Diencephalon (tissue), 1 donor: ENCODE results near the gene CLSTN3. TPM values are rescaled to one million over a fixed set of nuclear protein-coding genes. Genes with fewer than 3 reads are reported as not detected.

Experiments
- small RNA-seq: library from RNA; depleted of rRNA; stranded (forward); fragments of <200 nt; gene quantifications from one replicate; pipeline ENCODE3, GENCODE V24; 2014
- total RNA-seq: library from RNA; depleted of rRNA; stranded (reverse); fragments of >200 nt; gene quantifications from one replicate; pipeline ENCODE4 v1.2.3, GENCODE V29; 2014

The CLSTN3 gene
- 184 TPM for total RNA-seq

DNA sequence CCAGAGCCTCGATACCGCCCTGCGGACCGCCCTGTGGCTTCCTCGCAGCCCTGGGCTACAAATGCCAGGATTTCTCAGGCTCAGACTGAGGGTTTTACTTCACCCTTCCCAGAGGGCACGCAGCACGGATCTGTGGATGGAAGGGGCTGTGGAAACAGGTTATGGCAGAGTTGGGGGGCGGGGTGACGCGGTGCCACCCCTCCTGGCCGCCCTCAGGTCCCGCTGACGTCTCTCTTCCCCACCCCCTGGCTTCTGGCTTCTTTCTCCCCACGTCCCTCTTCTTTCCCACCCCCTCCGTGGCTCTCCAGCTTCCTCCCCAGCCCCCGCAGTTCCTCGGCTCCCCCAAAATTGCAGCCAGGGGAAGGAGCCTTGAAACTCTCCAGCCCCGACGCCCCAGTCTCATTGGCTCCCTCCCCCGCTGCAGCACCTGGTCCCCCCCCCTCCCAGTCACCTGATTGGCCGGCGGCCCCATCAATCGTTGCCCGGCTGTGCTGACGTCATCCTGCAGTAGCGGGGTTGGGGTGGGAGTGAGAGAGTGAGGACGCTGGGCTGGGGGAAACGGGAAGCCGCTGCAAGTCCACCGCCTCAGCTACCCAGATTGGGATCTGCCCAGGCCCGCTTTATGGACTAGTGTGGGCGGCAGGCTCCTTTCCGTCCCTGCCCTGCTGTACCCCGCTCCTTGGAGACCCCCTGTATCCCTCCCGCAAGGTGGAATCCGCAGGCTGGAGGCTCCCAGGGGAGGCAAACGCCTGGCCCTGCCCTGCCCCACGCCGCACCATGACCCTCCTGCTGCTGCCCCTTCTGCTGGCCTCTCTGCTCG lies at the start of gene CLSTN3:
Gene CLSTN3 (plus strand): TSS at position 500 of the 820 bp plus-strand sequence. CDS start 278 bp downstream, at position 778.

DNA sequence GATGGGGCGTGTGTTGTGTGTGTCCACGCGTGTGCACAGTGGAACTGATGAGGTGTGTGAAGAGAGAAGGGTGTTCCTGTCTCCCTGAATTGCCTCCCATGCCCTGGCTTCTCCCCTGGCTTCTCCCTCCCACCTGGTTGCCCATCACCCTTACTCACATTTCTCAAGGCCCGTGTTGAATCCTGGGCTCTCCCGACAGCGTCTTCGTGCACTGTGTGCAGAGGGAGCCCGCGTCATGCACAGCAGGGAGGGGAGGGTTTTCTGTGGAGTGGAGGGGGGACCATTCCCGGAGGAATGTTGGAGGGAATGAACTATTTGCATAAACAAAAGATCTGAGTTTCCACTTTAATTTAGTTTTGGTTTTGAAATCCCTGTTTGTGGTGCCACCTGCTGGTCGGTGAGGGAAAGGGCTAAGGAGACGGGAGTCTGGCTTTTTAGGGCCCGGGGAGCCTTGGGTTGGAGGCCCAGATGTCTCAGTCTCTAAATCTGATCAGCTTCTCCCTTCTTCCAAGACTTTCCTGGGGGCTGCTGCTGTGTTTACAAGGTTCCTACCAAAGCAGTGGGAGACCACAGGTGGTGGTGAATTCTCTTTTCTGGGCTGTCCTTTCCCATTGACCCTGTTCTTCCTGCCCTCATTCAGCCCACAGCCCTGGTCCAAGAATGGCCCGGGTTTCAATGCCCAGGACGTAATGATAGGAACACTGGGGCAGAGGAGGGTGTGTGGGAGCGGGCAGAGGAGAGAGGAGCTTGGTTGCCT lies 37.8 kb upstream of the CLSTN3 start, which contains the start of gene C1R:
Gene C1R (minus strand): TSS at position 217 of the 757 bp plus-strand sequence. CDS start 57 bp downstream, at position 160.

DNA sequence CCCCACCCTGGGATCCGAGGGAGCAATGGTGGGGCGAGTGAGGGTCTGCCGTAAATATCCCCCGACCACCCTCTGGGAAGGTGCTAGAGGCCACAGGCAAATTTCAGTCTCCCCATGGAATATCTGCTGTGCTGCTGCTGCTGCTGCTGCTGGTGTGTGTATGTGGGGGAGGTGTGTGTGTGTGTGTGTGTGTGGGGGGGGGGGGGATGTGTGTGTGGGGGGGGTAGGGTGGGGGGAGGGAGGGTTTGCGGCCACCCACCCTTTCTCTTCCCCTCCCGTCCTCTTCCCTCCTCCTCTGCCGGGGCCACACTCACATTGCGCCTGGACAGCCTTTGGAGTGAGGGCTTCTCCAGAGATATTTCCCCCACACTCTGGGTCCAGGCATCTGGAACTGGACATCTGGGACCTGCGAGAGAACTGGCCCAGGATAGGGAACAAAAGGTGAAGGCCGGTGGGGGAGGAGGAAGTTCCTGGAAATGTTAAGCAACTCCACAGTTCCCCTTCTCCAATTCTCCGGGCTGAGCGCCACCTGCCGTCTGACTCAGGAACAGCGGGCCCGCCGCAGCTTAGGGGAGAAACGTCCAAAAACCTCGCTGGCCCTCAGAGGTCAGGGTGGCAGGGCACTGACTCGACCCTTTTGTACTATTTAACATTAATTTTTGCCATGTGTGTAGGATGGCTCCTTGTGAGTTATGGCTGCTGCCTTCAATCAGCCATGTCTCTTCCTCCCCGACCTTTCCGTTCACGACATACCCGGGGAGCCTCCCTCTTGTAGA lies 21.2 kb upstream of the CLSTN3 start, which contains the start of gene C1RL:
Gene C1RL (minus strand): TSS at position 419 of the 776 bp plus-strand sequence. CDS start 34 bp downstream, at position 385.

DNA sequence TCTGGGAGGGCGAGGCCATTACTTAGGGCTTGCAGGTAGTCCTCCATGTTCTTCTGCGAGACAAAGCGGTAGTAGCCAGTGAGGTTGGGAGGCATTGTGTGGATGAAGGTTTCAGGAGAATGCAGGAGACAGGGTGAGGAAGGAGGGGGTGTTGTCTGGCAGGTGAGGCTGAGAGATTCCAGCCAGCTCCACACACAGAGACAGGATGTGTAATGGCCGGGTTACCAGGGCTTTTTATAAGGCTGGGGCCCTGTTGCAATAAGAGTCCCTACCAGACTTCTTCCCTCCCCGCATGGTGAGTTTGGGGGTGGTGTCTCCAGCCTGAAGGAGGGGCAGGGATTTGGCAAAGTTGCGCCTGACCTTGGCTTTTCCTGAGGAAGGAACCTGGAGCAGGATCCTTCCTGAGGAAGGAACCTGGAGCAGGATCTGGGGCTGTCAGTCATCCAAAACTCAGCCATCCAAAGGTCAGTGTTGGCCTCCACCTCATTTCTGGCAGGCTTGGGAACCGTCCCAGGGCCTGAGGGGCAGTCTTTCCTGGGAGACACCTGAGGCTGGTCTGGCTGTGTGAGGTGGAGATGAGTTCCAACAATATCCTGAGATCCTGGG lies 1.4 kb upstream of the CLSTN3 start, which contains the start of gene RBP5:
Gene RBP5 (minus strand): TSS at position 209 of the 606 bp plus-strand sequence. CDS start 114 bp downstream, at position 95.

DNA sequence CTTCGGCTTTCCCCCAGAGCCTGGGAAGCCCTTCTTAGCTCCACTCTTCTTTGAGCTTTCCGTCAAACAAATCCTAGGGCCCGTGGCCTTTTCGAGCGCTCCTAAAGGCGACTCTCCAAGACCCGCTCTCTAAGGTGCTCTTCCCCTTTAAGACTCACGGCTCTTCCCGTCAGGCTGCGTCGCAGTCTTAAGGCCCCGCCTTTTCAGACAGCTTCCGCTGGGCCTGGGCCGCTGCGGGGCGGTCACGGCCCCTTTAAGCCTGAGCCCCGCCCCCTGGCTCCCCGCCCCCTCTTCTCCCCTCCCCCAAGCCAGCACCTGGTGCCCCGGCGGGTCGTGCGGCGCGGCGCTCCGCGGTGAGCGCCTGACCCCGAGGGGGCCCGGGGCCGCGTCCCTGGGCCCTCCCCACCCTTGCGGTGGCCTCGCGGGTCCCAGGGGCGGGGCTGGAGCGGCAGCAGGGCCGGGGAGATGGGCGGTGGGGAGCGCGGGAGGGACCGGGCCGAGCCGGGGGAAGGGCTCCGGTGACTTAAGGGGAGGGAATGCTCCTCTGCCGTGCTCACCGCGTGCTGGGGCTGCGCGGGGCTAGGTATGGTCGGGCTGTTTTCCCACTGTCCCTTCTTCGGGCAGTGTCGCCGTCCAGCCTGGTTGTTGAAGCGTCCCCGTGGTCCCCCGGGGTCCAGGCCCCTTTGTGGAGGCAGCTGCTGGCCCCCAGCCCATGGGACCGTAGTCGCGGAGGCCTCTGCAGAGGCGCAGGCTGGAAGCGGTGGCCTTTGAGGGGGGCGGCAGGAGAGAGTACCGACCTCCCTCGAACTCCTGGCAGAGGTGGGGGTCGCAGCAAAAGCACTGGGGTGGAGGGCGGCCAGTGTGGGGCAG lies 59.5 kb downstream of the CLSTN3 start, which contains the start of gene PEX5:
Gene PEX5 (plus strand): TSS at position 289 of the 870 bp plus-strand sequence. CDS start 692 bp downstream, outside the sequence.

Small RNA genes lying within 50 kb of the gene (small RNA-seq; reads per million reads assigned to genes)
- gene RNU6-485P, result not detected

Other genes starting within 250 kb of the CLSTN3 start
- 27.7 TPM for gene LRRC23, start 225.5 kb upstream of the CLSTN3 start, total RNA-seq
- gene ENO2, start 215.8 kb upstream of the CLSTN3 start, total RNA-seq, result 308 TPM
- gene ATN1, start 202.4 kb upstream of the CLSTN3 start, total RNA-seq, result 13.1 TPM
- gene RNU7-1, start 186.6 kb upstream of the CLSTN3 start, total RNA-seq, result not detected
- gene C12orf57, start 186.3 kb upstream of the CLSTN3 start, total RNA-seq, result 203 TPM
- 5.8 TPM for gene PTPN6, start 179.0 kb upstream of the CLSTN3 start, total RNA-seq
- gene PHB2, start 159.7 kb upstream of the CLSTN3 start, total RNA-seq, result 100 TPM
- gene EMG1, start 159.5 kb upstream of the CLSTN3 start, total RNA-seq, result 20.8 TPM
- gene LPCAT3, start 111.9 kb upstream of the CLSTN3 start, total RNA-seq, result 13.8 TPM
- 13.1 TPM for gene C1S, start 69.7 kb upstream of the CLSTN3 start, total RNA-seq
- gene C1R, start 37.9 kb upstream of the CLSTN3 start, total RNA-seq, result 6.7 TPM
- 4.6 TPM for gene C1RL, start 21.2 kb upstream of the CLSTN3 start, total RNA-seq
- 0.46 TPM for gene RBP5, start 1.5 kb upstream of the CLSTN3 start, total RNA-seq
- 58.1 TPM for gene PEX5, start 59.3 kb downstream of the CLSTN3 start, total RNA-seq
- gene ACSM4, start 173.7 kb downstream of the CLSTN3 start, total RNA-seq, result not detected